NCI-H2196 treated with DMSO at 0.1 percent for 48 hours (cell line): Measurements from ENCODE around the gene CTAGE1.
"Not testable (repeated sequence)": the region's sequence is repeated elsewhere in the genome, so short reads cannot be mapped to it uniquely, and the experiment has no call there.

Experiments used
- DNase-seq: peaks from one replicate; lab custom pipeline; 2025; ENCODE audit not compliant: unreplicated experiment; lab: John Stamatoyannopoulos, UW

CTAGE1 gene

DNA sequence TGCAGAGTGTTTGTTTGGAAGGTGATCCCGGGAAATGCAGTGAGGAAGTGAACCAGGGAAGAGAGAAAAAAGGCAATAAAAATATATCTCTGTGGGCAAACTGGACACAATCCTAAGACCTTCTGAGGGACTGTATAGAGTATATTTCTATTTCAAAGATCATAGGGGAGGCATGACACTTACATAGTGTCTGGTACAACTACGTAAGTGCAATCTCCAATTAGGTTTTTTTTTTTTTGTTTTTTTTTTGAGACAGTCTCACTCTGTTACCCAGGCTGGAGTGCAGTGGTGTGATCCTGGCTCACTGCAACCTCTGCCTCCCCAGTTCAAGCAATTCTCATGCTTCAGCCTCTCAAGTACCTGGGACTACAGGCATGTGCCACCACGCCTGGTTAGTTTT lies 24.6 kb downstream of the CTAGE1 start:
- not testable (repeated sequence) for DNase-seq

DNA sequence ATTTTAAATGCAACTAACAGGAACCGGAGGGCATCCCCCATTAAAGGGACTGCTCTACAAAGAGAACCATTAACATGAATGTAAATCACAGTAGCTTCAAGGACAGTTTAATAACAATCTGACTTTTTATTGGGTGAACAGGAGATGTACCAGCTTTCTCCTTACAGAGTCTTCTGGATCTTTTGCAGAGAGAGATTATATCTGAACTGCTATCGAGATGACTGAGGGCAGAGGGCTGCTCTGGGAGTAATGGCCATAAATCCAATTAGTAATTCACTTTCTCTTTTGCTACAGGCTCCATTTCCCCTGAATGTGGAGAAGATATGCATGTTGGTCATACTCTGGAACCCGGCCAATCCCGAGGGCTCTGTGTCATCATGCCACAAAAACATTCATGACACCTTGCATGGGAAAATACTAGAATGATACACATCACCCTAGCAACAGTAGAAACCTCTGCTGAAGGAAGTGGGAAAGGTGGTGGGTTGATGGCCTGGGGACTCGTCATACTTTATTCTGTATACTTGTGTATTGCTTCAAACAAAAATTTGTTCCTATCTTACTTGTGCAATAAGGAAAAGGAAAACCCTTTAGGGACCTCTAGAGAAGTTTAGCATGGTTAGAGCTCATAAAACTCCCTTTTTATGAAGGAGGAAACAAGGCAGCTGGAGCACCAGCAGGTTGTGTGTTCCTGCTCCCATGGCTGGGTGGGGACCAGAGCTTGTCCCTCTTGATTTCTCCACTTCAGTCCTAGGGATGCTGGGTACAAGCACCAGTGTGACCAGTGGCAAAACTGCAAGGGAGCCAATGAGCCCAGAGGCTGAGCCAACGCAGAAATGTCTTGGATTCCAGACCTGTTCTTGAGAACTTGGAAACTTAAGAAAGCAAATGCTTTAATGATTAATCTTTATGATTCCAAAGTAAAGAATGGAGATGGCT lies 26.0 kb downstream of the CTAGE1 start:
- DNase-seq: no peak

DNA sequence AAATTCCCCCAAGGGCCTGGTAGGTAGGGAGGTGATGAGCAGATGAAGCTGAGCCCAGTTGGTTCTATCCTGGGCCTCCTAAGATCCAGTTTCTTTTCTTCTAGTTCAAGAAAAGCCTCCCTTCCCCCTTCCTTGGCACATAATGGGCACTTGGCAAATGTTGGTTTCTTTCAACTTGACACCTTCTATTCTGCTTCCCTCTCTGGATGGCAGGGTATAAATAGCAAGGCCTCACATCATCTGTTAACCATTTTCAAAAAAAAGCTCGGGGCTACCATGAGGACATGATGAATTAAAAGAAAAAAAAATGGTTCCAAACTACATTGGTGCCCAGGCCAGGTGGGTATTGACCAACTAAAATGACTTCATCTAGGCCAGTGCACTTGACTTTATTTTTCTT lies 29.9 kb downstream of the CTAGE1 start:
- no peak for DNase-seq

GRCh38 chr18:22387364-22387763 lies 30.4 kb downstream of the CTAGE1 start:
- DNase-seq: no peak

DNA sequence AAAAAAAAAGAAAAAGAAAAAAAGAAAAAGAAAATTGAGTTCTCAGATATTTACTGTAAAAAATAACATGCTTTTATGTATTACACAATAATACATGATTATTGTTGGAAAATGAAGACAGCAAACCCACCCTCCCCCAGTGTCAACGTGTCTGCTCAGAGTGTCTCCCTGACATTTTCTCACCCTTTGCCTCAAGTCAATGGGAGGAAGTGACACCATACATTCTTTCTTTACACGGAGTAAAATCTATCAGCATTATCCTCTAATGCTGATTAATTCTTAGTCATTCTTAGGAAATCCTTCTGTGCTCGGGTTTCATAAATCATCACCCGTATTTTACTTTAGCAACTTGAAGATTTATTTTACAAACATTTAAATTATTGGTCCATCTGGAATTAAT lies 32.0 kb downstream of the CTAGE1 start:
- no peak for DNase-seq

DNA sequence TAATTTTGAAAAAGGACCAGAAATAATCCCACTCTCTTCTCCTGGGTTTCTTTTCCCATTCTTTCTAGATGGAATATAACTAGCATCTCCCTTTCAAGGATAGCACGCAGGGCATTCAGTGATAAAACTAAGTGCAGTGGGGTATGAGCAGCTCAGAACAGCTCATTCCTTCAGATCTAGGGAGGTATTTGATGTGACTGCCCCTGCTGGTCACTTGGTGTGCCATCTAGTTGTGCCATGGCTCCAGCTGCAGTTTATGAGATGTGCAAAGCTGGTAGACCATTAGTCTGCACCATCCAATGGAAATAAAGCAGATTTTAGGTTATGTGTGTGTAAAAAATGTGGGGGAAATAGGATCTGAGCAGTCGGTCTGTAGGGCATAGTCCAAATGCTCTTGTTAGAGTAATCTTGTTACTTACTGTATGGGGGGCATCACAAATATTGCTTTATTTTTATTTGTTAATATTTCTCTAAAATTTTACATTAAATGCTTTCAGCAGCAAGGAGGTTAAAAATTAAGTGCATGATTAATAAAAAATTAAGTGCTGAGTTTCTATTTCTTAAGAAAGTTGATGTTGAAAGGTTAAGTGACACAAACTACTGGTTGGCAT lies 38.9 kb downstream of the CTAGE1 start:
- DNase-seq: no peak

GRCh38 chr18:22377769-22378168 lies 39.9 kb downstream of the CTAGE1 start:
- no peak for DNase-seq

- no peak for DNase-seq
Measured at GRCh38 chr18:22370414-22370813, 47.3 kb downstream of the CTAGE1 start.

GRCh38 chr18:22368021-22368420 lies 49.7 kb downstream of the CTAGE1 start:
- DNase-seq: no peak

GRCh38 chr18:22367303-22367702 lies 50.4 kb downstream of the CTAGE1 start:
- DNase-seq: no peak

DNA sequence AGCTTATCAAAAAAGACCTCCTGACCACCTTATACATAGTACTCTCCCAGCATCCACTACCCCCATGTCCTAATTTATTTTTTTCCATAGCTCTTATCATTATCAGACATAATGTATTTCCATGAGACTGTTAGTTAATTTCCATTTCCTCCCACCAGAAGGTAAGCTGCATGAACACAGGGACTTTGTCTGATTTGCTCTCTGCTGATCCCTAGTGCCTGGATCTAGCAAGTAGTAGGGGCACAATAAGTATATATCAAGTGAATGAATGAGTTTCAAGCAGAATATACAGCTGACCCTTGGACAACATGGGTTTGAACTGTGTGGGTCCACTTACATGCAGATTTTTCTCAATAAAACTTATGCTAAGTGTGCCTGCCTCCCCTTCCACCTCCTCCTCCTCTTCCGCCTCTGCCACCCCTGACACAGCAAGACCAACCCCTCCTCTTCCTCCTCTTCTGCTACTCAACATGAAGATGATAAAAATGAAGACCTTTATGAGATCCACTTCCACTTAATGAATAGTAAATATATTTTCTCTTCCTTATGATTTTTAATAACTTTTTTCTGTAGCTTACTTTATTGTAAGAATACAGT lies 53.8 kb downstream of the CTAGE1 start:
- DNase-seq: no peak
